ENCODE results near the gene C1GALT1C1L. TPM values are rescaled to one million over a fixed set of nuclear protein-coding genes. Genes with fewer than 3 reads are reported as not detected.

The C1GALT1C1L gene
- total and polyA plus RNA-seq, 2 of the 13 experiments (the other 11 are each of a cell fraction or from before 2014, with no cell fraction given) = 1.3 to 2.4 TPM

DNA sequence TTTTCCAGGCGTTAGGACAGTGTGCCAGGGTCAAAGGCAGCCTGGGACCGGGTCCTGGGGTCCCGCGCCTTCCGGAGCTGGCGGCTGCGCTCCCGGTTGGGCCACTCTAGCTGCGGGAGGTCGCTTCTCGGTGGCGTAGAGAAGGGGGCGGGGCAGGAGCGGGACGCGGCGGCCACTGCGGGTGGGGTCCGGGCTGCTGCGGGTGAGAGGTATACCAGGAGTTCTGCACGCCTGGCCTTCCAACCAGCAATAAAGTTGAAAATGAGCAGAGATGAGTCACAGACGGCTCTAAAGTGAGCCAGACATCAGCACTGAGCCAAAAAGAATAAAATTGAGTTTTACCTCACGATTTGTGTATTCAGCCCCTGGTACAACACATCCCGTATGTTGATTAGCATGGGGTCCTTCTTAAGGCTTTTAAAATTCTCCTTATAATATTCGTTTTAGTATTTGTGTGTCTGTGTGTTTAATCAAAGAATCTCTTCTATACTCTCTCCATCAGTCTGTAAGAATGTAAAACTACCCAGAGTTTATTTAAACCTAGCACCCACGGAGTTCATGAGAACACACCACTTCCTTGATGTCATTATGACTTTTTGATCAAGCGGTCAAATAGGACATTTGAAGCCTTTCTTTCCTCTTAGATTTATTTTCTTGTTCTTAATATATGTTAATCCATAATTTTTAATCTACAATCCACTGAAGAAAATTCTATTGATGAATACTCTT, at the start of gene C1GALT1C1L (continued):
- TF ChIP-seq SNAPC2 (CRISPR knock-in tag; IDR thresholded peaks at IDR 0.05) (peak; percentile 56; the same call in 1 of the 2 replicates), SOX6 (IDR thresholded peaks at IDR 0.05) (no peak), SOX6 (CRISPR knock-in tag; IDR thresholded peaks at IDR 0.05) (peak; percentile 41), MATR3 (CRISPR knock-in tag; IDR thresholded peaks at IDR 0.05) (no peak), CBX5 (CRISPR knock-in tag; IDR thresholded peaks at IDR 0.05; ENCODE audit: borderline replicate concordance) (peak; percentile 78; the same call in 1 of the 2 replicates), ZMYM3 (CRISPR knock-in tag; IDR thresholded peaks at IDR 0.05) (0 out of 2 replicates have a peak, but pooled peaks have one; percentile 15), SRSF1 (optimal IDR thresholded peaks at IDR 0.05; ENCODE audit: low read depth, low read length) (no peak), ELF1 (CRISPR knock-in tag; IDR thresholded peaks at IDR 0.05) (peak; percentile 82), ARHGAP35 (CRISPR knock-in tag; IDR thresholded peaks at IDR 0.05; ENCODE audit: borderline replicate concordance) (no peak; the same call in 1 of the 2 replicates), PPARG (CRISPR knock-in tag; conservative IDR thresholded peaks at IDR 0.05) (no peak), ZNF777 (CRISPR knock-in tag; IDR thresholded peaks at IDR 0.05) (no peak), ZBTB7B (CRISPR knock-in tag; IDR thresholded peaks at IDR 0.05) (peak; percentile 92), ZNF274 (CRISPR knock-in tag; IDR thresholded peaks at IDR 0.05) (0 out of 2 replicates have a peak, but pooled peaks have one; percentile 35), ZFP90 (CRISPR knock-in tag; IDR thresholded peaks at IDR 0.05; ENCODE audit: borderline replicate concordance) (peak; percentile 65; the same call in 1 of the 2 replicates), NCOA2 (CRISPR knock-in tag; IDR thresholded peaks at IDR 0.05) (no peak), ZNF629 (CRISPR knock-in tag; conservative IDR thresholded peaks at IDR 0.05) (no peak), EHMT2 (IDR thresholded peaks at IDR 0.05; ENCODE audit: borderline replicate concordance, low read depth, low read length) (peak; percentile 50; the same call in 1 of the 2 replicates), KLF6 (CRISPR knock-in tag; IDR thresholded peaks at IDR 0.05) (0 out of 2 replicates have a peak, but pooled peaks have one; percentile 24), PITX1 (CRISPR knock-in tag; IDR thresholded peaks at IDR 0.05) (0 out of 2 replicates have a peak, but pooled peaks have one; percentile 32), ARNT2 (CRISPR knock-in tag; IDR thresholded peaks at IDR 0.05; ENCODE audit: low read depth) (0 out of 2 replicates have a peak, but pooled peaks have one; percentile 24)
- TF ChIP-seq, protein P1, sequence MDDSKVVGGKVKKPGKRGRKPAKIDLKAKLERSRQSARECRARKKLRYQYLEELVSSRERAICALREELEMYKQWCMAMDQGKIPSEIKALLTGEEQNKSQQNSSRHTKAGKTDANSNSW (CRISPR knock-in tag; IDR thresholded peaks at IDR 0.05; ENCODE audit: borderline replicate concordance) = no peak
- TF ChIP-seq, protein P2, sequence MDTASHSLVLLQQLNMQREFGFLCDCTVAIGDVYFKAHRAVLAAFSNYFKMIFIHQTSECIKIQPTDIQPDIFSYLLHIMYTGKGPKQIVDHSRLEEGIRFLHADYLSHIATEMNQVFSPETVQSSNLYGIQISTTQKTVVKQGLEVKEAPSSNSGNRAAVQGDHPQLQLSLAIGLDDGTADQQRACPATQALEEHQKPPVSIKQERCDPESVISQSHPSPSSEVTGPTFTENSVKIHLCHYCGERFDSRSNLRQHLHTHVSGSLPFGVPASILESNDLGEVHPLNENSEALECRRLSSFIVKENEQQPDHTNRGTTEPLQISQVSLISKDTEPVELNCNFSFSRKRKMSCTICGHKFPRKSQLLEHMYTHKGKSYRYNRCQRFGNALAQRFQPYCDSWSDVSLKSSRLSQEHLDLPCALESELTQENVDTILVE (CRISPR knock-in tag; IDR thresholded peaks at IDR 0.05) = 0 out of 2 replicates have a peak, but pooled peaks have one; percentile 39
- TF ChIP-seq, protein P3, sequence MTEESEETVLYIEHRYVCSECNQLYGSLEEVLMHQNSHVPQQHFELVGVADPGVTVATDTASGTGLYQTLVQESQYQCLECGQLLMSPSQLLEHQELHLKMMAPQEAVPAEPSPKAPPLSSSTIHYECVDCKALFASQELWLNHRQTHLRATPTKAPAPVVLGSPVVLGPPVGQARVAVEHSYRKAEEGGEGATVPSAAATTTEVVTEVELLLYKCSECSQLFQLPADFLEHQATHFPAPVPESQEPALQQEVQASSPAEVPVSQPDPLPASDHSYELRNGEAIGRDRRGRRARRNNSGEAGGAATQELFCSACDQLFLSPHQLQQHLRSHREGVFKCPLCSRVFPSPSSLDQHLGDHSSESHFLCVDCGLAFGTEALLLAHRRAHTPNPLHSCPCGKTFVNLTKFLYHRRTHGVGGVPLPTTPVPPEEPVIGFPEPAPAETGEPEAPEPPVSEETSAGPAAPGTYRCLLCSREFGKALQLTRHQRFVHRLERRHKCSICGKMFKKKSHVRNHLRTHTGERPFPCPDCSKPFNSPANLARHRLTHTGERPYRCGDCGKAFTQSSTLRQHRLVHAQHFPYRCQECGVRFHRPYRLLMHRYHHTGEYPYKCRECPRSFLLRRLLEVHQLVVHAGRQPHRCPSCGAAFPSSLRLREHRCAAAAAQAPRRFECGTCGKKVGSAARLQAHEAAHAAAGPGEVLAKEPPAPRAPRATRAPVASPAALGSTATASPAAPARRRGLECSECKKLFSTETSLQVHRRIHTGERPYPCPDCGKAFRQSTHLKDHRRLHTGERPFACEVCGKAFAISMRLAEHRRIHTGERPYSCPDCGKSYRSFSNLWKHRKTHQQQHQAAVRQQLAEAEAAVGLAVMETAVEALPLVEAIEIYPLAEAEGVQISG (CRISPR knock-in tag; IDR thresholded peaks at IDR 0.05) = peak; percentile 100
- TF ChIP-seq, protein P4, sequence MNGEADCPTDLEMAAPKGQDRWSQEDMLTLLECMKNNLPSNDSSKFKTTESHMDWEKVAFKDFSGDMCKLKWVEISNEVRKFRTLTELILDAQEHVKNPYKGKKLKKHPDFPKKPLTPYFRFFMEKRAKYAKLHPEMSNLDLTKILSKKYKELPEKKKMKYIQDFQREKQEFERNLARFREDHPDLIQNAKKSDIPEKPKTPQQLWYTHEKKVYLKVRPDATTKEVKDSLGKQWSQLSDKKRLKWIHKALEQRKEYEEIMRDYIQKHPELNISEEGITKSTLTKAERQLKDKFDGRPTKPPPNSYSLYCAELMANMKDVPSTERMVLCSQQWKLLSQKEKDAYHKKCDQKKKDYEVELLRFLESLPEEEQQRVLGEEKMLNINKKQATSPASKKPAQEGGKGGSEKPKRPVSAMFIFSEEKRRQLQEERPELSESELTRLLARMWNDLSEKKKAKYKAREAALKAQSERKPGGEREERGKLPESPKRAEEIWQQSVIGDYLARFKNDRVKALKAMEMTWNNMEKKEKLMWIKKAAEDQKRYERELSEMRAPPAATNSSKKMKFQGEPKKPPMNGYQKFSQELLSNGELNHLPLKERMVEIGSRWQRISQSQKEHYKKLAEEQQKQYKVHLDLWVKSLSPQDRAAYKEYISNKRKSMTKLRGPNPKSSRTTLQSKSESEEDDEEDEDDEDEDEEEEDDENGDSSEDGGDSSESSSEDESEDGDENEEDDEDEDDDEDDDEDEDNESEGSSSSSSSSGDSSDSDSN (CRISPR knock-in tag; IDR thresholded peaks at IDR 0.05) = peak; percentile 66
